NCI-H345 (cell line): ENCODE data around the gene EXT2.

ENCODE experiments used
- DNase-seq: peaks from one replicate; lab custom pipeline; 2025; lab: John Stamatoyannopoulos, UW

EXT2 gene

DNA sequence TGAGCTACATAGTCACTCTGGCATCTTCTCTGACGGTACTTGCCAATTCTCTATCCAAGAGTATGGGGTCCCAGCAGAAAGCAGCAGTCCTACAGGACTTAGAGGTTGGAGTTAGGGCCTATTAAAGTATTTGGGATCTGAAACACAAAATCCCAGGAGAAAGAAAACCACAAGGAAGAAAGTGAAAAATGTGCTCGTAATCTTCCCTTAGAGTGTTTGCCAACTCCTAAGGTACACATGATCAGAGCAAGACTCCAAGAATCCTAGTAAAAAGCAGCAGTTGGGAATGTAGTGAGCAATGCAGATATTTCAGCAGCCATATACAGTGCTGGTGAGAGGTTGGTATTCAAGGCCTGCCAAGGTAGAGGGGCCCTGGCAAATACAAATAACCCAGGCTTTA, 71.6 kb downstream of the EXT2 start:
- DNase-seq, result no peak

DNA sequence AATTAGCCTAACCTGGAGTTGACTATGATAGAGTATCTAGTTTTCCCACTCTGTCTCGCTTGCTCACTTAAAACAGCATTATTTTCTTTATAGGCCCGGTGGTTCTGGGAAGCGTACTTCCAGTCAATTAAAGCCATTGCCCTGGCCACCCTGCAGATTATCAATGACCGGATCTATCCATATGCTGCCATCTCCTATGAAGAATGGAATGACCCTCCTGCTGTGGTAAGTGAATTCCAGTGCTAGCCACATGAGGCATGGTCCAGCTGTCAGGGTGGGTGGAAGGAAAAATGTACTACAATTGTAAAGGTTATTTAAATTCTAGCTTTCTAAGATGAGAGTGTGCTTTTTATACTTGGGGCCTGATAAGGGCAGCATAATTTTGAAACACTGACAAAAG, 76.0 kb downstream of the EXT2 start:
- DNase-seq, result no peak

- DNase-seq, result no peak
Observed at GRCh38 chr11:44172966-44173365, 77.5 kb downstream of the EXT2 start.

- no peak for DNase-seq
Observed at GRCh38 chr11:44174842-44175241, 79.4 kb downstream of the EXT2 start.

DNA sequence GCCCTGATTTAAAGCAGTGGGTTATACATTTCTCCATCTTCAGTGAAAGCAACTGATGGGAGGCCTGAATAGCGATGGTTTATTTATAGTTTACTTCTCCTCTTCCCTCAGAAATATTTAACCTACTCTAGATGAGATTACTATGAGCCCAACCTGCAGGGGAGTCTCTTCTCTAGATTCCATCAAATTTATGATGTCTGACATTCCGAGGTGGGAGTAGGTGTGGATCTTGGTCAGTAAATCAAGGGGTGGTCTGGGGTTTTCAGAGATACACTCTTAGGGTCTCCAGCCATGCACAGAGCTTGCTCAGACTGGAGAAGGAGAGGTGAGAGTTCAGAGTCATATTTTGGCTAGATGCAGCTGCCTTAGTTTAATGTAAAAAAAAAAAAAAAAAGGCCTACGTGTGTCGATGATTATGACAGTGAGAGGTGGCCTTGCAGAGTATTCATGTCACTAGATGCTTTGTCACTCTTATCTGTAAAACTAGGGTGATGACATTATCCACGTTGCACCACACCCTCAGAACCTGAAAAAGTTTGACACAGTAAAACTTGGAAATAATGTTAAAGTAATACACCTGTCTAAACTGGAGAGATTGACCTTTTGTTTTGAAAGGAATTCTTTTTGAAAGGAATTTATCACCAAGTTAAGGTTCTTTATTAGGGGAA, 81.2 kb downstream of the EXT2 start:
- DNase-seq, result no peak

GRCh38 chr11:44177905-44178304, 82.4 kb downstream of the EXT2 start:
- DNase-seq, result no peak

GRCh38 chr11:44178381-44178780, 82.9 kb downstream of the EXT2 start:
- DNase-seq, result no peak

- DNase-seq, result no peak
Observed at GRCh38 chr11:44179173-44179572, 83.7 kb downstream of the EXT2 start.

- DNase-seq, result no peak
Observed at GRCh38 chr11:44180107-44180506, 84.6 kb downstream of the EXT2 start.

DNA sequence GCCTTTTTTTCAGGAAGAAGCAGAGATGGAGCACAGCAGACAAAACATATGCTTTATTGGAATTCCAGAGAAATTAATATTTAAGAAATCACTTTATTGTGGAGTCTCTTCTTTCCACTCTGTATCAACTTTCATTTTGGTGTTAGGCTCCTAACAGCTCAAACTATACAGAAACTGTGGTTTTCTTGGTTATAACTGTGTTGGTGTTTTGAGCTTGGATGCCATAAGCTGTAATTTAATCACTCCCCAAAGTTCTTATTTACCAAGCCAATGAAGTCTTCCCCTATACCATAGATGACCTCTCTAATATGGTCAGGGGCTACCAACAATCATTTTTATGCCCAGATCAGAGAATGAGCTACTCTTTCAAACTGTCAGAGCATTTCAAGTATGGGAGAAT, 90.0 kb downstream of the EXT2 start:
- DNase-seq, result no peak

DNA sequence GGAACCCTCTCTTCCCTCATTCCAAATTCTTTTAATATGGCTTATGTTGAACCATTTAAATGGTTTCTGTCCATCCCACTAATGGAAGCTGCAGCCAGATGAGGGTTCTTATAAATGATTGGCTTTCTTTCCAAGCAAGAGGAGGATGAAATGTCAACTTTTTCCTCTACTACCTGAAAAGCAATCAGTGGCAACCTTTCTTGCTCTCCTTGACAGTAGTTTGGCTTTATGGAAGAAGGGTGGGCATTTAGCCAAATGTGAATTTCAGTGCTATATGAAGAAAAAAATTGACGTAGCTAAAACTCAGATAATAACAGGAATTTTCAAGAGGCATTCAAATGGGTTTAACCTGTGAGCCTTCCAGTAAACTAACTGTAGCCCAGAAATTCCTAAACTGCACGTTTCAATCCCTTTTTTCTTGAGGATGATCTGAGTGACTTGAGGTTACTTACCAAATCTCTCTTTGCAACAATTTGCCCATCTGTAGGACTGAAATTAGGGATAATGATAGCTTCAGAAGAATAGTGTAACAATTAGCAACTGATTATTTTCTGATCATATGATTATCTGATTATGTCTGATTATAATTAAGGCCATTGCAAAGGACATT, 90.9 kb downstream of the EXT2 start:
- DNase-seq, result no peak

DNA sequence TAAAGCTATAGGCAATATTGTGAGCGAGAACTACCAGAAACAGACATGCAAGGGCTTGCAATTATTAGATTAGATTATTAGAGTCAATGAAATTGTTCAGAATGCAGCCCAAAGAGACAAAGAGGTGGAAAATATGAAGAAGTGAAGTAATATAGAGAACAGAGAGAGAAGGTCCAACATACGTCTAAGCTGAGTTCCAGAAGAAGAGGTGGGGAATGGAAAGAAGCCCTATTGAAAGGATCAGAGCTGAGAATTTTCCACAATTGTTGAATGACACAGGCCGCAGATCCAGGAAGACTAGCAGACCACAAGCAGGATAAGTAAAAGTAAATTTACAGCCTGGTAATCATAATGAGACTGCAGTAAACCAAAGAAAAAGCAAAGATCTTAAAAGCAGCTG, 93.2 kb downstream of the EXT2 start:
- DNase-seq, result no peak

DNA sequence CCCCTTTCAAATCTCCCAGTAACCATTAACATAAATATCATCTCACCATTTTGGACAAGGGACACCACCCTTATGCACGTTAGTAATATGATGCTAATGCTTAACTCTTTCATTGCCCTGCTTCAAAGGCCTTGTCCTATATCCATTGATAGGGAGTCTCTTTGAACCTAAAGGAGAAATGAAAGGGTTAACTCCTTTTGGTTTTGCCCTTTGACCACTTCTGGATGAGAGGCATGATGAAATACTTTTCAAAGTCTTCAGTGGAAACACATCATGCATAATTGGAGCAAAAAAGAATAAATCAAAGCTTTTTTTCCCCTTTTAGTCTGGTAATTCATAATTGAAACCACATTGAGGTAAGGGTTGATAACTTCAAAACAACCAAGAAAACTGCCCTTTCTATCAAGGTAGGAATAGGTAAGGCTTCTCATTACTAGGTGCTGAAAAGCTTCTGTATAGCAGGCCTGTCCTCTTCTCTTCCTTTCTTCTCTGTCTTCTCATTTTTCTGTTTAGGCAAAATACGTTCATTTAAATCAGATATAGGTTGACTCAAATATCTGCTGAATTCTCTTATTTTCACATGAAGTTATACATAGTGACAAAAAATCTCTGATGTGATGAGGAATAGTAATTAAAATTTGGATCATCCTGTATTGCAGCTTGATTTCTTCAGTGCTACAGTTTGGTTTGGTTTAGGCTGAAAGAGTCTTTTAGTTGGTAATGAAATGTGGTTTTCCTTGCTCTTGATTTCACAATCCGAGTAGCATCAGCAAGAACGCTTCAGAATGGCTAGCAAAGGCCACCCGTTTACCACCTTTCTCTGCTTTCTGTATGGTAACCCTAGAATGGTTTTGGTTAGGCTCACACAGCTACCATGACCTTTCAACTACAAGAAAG, 94.8 kb downstream of the EXT2 start:
- no peak for DNase-seq

GRCh38 chr11:44190883-44191230, 95.4 kb downstream of the EXT2 start:
- no peak for DNase-seq

GRCh38 chr11:44191322-44192016, 96.0 kb downstream of the EXT2 start:
- DNase-seq, result no peak

DNA sequence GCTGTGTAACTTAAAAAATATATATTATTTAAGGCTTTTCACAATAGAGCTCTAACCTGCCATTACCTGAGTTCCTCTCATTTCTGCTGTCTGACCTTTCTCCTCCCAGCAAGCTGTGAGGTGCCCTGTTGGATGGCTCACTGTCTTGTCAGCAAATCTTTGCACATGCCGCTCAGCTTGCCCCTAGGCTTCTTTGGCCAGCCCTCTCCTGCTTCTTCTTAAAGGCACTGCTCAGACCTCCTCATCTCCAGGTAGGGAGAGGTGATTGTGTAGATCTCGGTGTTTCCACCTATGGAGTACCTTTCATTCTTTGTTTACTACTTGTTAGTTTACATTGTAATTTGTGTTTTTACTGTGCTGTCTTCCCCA, 96.5 kb downstream of the EXT2 start:
- no peak for DNase-seq

GRCh38 chr11:44192462-44193100, 97.1 kb downstream of the EXT2 start:
- DNase-seq, result no peak

GRCh38 chr11:44193856-44194255, 98.4 kb downstream of the EXT2 start:
- DNase-seq, result no peak

DNA sequence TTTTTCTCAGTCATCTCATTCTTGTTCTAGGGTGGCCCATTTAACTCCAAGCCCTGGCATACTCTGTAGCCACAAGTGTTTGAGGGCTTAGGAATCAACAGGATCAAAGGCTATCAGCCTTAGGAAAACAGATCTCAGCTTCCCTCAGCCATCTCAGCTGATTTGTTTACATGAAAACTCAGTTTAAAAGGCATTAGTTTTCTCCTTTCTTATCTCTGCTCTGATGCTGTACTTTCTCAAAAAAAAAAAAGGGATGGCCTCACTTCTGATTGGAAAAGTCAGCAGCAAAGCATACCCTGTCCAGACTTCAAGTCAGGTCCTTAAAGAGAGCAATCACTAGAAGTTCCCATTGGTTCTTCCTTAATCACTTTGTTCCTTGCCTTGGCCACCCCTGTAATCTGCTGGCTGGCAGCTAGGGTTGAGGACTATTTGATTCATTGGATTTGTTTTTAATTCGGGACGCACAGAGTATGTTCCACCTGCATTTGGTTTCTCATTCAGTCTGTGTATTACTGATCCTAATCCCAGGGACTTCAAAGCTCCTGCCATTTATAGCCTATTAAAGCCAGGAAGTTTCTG, 102.8 kb downstream of the EXT2 start:
- DNase-seq, result no peak

GRCh38 chr11:44199298-44199697, 103.8 kb downstream of the EXT2 start:
- peak; percentile 2 for DNase-seq

DNA sequence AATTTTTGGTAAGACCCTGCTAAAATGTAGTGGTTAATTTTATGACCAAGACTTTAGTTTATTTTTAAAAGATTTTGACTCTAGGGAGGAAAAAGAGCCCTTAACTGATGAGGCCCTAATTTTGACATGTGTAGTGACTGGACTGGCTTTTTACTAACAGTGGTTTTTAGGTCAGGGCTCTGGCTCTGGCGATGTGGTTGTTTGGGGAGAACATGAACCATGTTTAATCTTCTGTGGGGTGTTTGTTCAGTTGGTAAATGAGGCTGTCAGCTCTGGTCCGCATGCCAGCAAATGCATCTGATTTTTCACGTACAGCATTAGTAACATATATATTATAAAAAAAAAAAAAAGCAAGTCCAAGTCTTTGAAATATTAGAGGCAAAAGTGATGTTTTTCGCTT, 104.3 kb downstream of the EXT2 start:
- no peak for DNase-seq
